GM12878 (cell line): ENCODE results near the gene DPYSL4. TPM values are rescaled to one million over a fixed set of nuclear protein-coding genes. Genes with fewer than 3 reads are reported as not detected.

Experiments
- ATAC-seq: fragments of 200-7000 bp; cut with Tn5 transposase; 3 replicates; pipeline ENCODE4 v1.9.1; 2020; ENCODE audit warnings: mild to moderate bottlenecking, moderate library complexity
- BruUV-seq: library from RNA; stranded (reverse); fragments of 400-500 nt; replicated peaks from 2 replicates; lab custom pipeline; 2021; lab: Mats Ljungman, UMichigan
- CTCF ChIA-PET: fragments of 300-600 bp; sonication (Branson Sonifier 250); formaldehyde crosslinking; extraction: SDS; loops from one replicate; lab custom pipeline; 2021; ENCODE audit warnings: inconsistent platforms; lab: Yijun Ruan, JAX
- POLR2A ChIA-PET: fragments of 350-600 bp; formaldehyde crosslinking; extraction: SDS; loops from one replicate; lab custom pipeline; 2021; ENCODE audit warnings: inconsistent platforms; lab: Charles Lee
- RAD21 ChIA-PET: fragments of 300-600 bp; sonication (Branson Sonifier 250); formaldehyde crosslinking; loops from one replicate; lab custom pipeline; 2023; ENCODE audit warnings: antibody characterized with exemption; ENCODE audit not compliant: unreplicated experiment; lab: Charles Lee
- SMC1A ChIA-PET: fragments of 300-600 bp; sonication (Branson Sonifier 250); formaldehyde crosslinking; loops from one replicate; lab custom pipeline; 2023; ENCODE audit not compliant: unreplicated experiment, uncharacterized antibody; lab: Charles Lee
- DNase-seq: peaks from one replicate; pipeline ENCODE4 v3.0.0-alpha.2; 2011; ENCODE audit warnings: low read depth, low spot score
- FAIRE-seq: peaks from 3 replicates; lab custom pipeline; 2011; peaks lifted over from hg19 to GRCh38; lab: Jason Lieb, UNC
- H2AFZ ChIP-seq: 2 replicates; pipeline ENCODE4 v1.6.0; 2011; ENCODE audit warnings: low read depth, low read length, control low read depth; ENCODE audit not compliant: control insufficient read depth
- H3K27ac ChIP-seq: 2 replicates; pipeline ENCODE4 v1.5.1; 2011; ENCODE audit warnings: control low read depth; ENCODE audit not compliant: control insufficient read depth, insufficient read depth
- H3K27me3 ChIP-seq, 2 experiments: replicated peaks in 1 of 2; 2 replicates each; pipeline versions ENCODE4 v1.6.0 to v1.6.1; 2011; ENCODE audit warnings: low read length in 1 of 2; ENCODE audit not compliant: control insufficient read depth in 2 of 2, insufficient read depth in 2 of 2
- H3K36me3 ChIP-seq, 2 experiments: 2 replicates each; pipeline ENCODE4 v1.5.1; 2011; ENCODE audit warnings: low read length in 1 of 2; ENCODE audit not compliant: control insufficient read depth in 2 of 2, insufficient read depth in 2 of 2
- H3K4me1 ChIP-seq: 2 replicates; pipeline ENCODE4 v1.6.1; 2011; ENCODE audit warnings: mild to moderate bottlenecking, low read length, moderate library complexity, mixed read lengths; ENCODE audit not compliant: control insufficient read depth, insufficient read depth
- H3K4me2 ChIP-seq: 2 replicates; pipeline ENCODE4 v1.6.0; 2011; ENCODE audit warnings: control low read depth; ENCODE audit not compliant: control insufficient read depth, insufficient read depth
- H3K4me3 ChIP-seq: fragments of 200-600 bp; sonication (generic); 2 replicates; pipeline ENCODE4 v1.5.1; 2016
- H3K79me2 ChIP-seq: 2 replicates; pipeline ENCODE4 v1.6.0; 2011; ENCODE audit warnings: low read length; ENCODE audit not compliant: control insufficient read depth, insufficient read depth
- H3K9ac ChIP-seq: 2 replicates; pipeline ENCODE4 v1.8.0; 2011; ENCODE audit warnings: low read length, control low read depth, mixed read lengths; ENCODE audit not compliant: control insufficient read depth, insufficient read depth
- H3K9me3 ChIP-seq: replicated peaks from 3 replicates; pipeline ENCODE4 v1.5.1; 2011; ENCODE audit warnings: mild to moderate bottlenecking, low read length; ENCODE audit not compliant: control insufficient read depth, insufficient read depth
- H4K20me1 ChIP-seq: 2 replicates; pipeline ENCODE4 v1.6.0; 2011; ENCODE audit not compliant: control insufficient read depth, insufficient read depth
- EED ChIP-seq: sonication (generic); IDR thresholded peaks from 2 replicates; pipeline ENCODE4 v1.6.1; 2016; ENCODE audit warnings: antibody characterized with exemption, low read depth
- ETV6 ChIP-seq, 2 experiments: fragments of 450-650 bp in 1 of 2; IDR thresholded peaks in 1 of 2; conservative IDR thresholded peaks in 1 of 2; 2 replicates each; pipeline ENCODE4 v1.6.1; 2014; ENCODE audit warnings: antibody characterized with exemption in 1 of 2, borderline replicate concordance in 1 of 2, low read depth in 1 of 2, mild to moderate bottlenecking in 1 of 2, moderate library complexity in 1 of 2
- MEF2B ChIP-seq: fragments of 450-650 bp; IDR thresholded peaks from 2 replicates; pipeline ENCODE4 v1.6.1; 2018; ENCODE audit warnings: mild to moderate bottlenecking, moderate library complexity; ENCODE audit not compliant: partially characterized antibody, poor library complexity, severe bottlenecking
- MLLT1 ChIP-seq: fragments of 450-650 bp; IDR thresholded peaks from 2 replicates; pipeline ENCODE4 v1.6.1; 2016; ENCODE audit warnings: mild to moderate bottlenecking
- MTA2 ChIP-seq: fragments of 450-650 bp; IDR thresholded peaks from 2 replicates; pipeline ENCODE4 v1.6.1; 2016; ENCODE audit warnings: low read depth, mild to moderate bottlenecking, moderate library complexity
- NFXL1 ChIP-seq: fragments of 450-650 bp; IDR thresholded peaks from 2 replicates; pipeline ENCODE4 v1.6.1; 2017; ENCODE audit warnings: antibody characterized with exemption, mild to moderate bottlenecking, borderline replicate concordance
- NRF1 ChIP-seq: conservative IDR thresholded peaks from 2 replicates; pipeline ENCODE4 v1.6.1; 2011; ENCODE audit warnings: mild to moderate bottlenecking, low read depth, low read length, improper control_type of control experiment
- RB1 ChIP-seq: fragments of 450-650 bp; formaldehyde crosslinking; IDR thresholded peaks from 2 replicates; pipeline ENCODE4 v1.6.1; 2017; ENCODE audit warnings: mild to moderate bottlenecking, borderline replicate concordance
- SIN3A ChIP-seq: IDR thresholded peaks from 2 replicates; pipeline ENCODE4 v1.6.1; 2012; ENCODE audit warnings: low read depth, low read length, improper control_type of control experiment
- ZNF217 ChIP-seq: fragments of 450-650 bp; IDR thresholded peaks from 2 replicates; pipeline ENCODE4 v1.6.1; 2017; ENCODE audit warnings: antibody characterized with exemption, mild to moderate bottlenecking
- ZNF622 ChIP-seq: fragments of 450-650 bp; IDR thresholded peaks from 2 replicates; pipeline ENCODE4 v1.6.1; 2017; ENCODE audit warnings: mild to moderate bottlenecking, inconsistent platforms
- WGBS: methylation state at CpG from one replicate; pipeline ENCODE4 v1.1.6; 2016; ENCODE audit warnings: low lambda C conversion rate; ENCODE audit not compliant: insufficient replicate concordance, insufficient coverage; ENCODE audit errors: missing lambda C conversion rate; 5-methylcytosine and 5-hydroxymethylcytosine counted together
- in situ Hi-C: fragments of 300-500 bp; cut with MboI; formaldehyde crosslinking; loops from 9 replicates; pipeline ENCODE4 v1.14.3; 2018; ENCODE audit warnings: mixed read lengths
- intact Hi-C: fragments of 100-400 bp; cut with micrococcal nuclease; formaldehyde crosslinking; loops from one replicate; pipeline ENCODE4 v1.14.2; 2022; ENCODE audit not compliant: unreplicated experiment
- polyA plus RNA-seq, 11 experiments: library from polyadenylated mRNA; depleted of rRNA in 4 of 11; unstranded in 6 of 11; stranded (reverse) in 5 of 11; fragments of >200 nt; fragmentation: Nextera tagmentation in 4 of 11; fragmentation: Illumina TruSeq in 1 of 11; extraction: Ambion mirVana in 4 of 11; extraction: Trizol in 1 of 11; gene quantifications; 1 replicate in 1 of 11; 2 replicates in 10 of 11; pipeline versions ENCODE4 v1.2.1 to v1.2.3, GENCODE V29; 2011 to 2016; ENCODE audit warnings: inconsistent platforms in 2 of 11, missing spikeins in 2 of 11, low read depth in 1 of 11
- total RNA-seq, 4 experiments: library from RNA; depleted of rRNA in 3 of 4; stranded (reverse); fragments of >200 nt in 3 of 4; fragmentation: Illumina TruSeq in 1 of 4; extraction: Trizol in 1 of 4; gene quantifications; 2 replicates each; pipeline versions ENCODE4 v1.2.1 to v1.2.3, GENCODE V29; 2013 to 2021

Gene DPYSL4
- total and polyA plus RNA-seq, 10 of the 15 experiments (the other 5 are each of a cell fraction or from before 2014, with no cell fraction given), result 0.10 to 0.21 TPM; not detected in 8

GRCh38 chr10:132167041-132167674 is 19.6 kb upstream of the DPYSL4 start:
- no peak overlapping the region for H3K9ac ChIP-seq
- POLR2A ChIA-PET, result no interaction called here

More at GRCh38 chr10:132167041-132167674, 19.6 kb upstream of the DPYSL4 start:
- RAD21 ChIA-PET, result no interaction called here
- Histone ChIP-seq H3K36me3 (no peaks in the 10 kb centered on the region), H3K79me2 (no peaks in the 10 kb centered on the region), H4K20me1 (no peaks in the 10 kb centered on the region), H3K9me3 (no peaks in the 10 kb centered on the region)
- SMC1A ChIA-PET, result no interaction called here
- FAIRE-seq, result no peak
- TF ChIP-seq NRF1 (no peak), RB1 (no peak), MLLT1 (no peak), SIN3A (no peak), MEF2B (no peak), NFXL1 (no peak), EED (no peak), MTA2 (no peak), ZNF622 (no peak), ZNF217 (no peak), ETV6 (conservative IDR thresholded peaks at IDR 0.05 in 1 of 2, IDR thresholded peaks at IDR 0.05 in 1 of 2; ENCODE audit: borderline replicate concordance in 1 of 2, low read depth in 1 of 2) (no peak)
- TF ChIP-seq, all 136 proteins: peak for 0
- Histone ChIP-seq H2AFZ (no peak overlapping the region), H3K4me1 (peaks cover 1% of the 10 kb centered on the region; the same call in 1 of the 2 replicates), H3K4me2 (no peak overlapping the region), H3K27me3 (no peaks in the 10 kb centered on the region), H3K27ac (no peak overlapping the region), H3K4me3 (no peak overlapping the region)
- no peak for DNase-seq
- WGBS, result 50% methylated on average over 18 of the region's 22 CpGs
- CTCF ChIA-PET, result no interaction called here
- in situ Hi-C loops (no loop called here), intact Hi-C loops (no loop called here)
- no TSS peak for BruUV-seq
- no peak for ATAC-seq
